WI38 (cell line): ENCODE results near the gene C5.

Experiments
- H3K4me3 ChIP-seq: 2 replicates; pipeline ENCODE4 v1.5.1; 2011; ENCODE audit warnings: low read depth, mild to moderate bottlenecking, control low read depth, low read length
- CTCF ChIP-seq: IDR thresholded peaks from 2 replicates; pipeline ENCODE4 v1.5.1; 2012; ENCODE audit warnings: low read depth, mild to moderate bottlenecking, control low read depth, low read length

C5 gene

DNA sequence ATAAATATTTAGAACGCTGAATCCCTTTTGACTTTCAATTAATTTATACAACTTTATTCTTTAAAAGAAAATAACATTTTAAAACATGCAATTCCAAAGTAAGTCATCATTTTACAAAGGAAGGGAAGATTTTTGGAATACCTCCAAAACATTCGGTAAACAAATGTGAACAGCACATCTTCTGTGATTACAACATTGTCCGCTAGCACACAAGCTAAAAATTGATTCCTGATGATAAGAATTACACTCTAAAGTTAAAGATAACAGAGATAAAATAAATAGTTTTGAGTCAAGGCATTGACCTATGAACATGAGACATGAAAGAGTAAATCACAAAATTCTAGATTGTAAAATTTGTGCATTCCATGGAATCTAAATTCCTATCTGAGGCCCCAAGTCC lies 67.2 kb downstream of the C5 start:
- no peak overlapping the region for H3K4me3 ChIP-seq
- TF ChIP-seq CTCF, result no peak

DNA sequence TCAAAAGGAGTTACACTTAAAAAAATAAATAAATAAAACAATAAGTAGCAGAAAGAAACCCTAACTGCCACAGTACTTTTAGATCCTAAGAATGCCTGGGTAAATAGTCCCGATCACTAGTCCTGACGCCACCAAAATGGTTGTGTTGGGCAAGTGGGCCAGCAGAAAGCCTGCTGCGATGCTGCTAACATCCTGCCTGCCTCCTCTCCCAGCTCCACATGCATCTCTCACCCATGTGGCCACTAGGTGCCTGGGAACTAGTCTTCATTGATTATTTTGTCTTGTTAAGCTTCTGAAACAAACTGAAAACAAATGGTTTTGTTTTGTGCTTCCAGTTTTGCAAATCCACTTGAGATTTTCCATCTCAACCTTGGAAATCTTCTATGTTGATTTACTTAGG lies 69.1 kb downstream of the C5 start:
- no peak overlapping the region for H3K4me3 ChIP-seq
- no peak for TF ChIP-seq CTCF

- no peak overlapping the region for H3K4me3 ChIP-seq
- no peak for TF ChIP-seq CTCF
Measured at GRCh38 chr9:120979797-120980196, 70.3 kb downstream of the C5 start.

GRCh38 chr9:120978987-120979386 lies 71.1 kb downstream of the C5 start:
- TF ChIP-seq CTCF, result no peak
- no peak overlapping the region for H3K4me3 ChIP-seq

DNA sequence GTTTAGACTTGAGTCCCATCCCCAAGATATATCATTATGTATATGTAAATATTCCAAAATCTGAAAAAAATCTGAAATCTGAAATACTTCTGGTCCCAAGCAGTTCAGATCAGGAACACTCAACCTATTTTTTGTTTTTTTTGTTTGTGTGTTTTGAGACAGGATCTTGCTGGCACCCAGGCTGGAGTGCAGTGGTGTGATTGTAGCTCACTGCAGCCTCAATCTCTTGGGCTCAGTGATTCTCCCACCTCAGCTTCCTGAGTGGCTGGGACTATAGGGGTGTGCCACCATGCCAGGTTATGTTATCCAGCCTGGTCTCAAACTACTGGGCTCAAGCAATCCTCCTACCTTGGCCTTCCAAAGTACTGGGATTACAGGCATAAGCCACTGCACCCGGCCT lies 72.8 kb downstream of the C5 start:
- TF ChIP-seq CTCF, result no peak
- no peak overlapping the region for H3K4me3 ChIP-seq

- TF ChIP-seq CTCF, result no peak
- no peak overlapping the region for H3K4me3 ChIP-seq
Measured at GRCh38 chr9:120974921-120975320, 75.2 kb downstream of the C5 start.

GRCh38 chr9:120974181-120974580 lies 75.9 kb downstream of the C5 start:
- no peak for TF ChIP-seq CTCF
- H3K4me3 ChIP-seq, result no peak overlapping the region
